NB4 (cell line): ENCODE results near the gene TINCR.

Experiments
- CTCF ChIP-seq: IDR thresholded peaks from one replicate; pipeline ENCODE4 v1.5.1; 2012; ENCODE audit warnings: low read depth, low read length
- POLR2A ChIP-seq: IDR thresholded peaks from 2 replicates; pipeline ENCODE4 v1.6.1; 2011; ENCODE audit warnings: mild to moderate bottlenecking; ENCODE audit not compliant: insufficient read length; ENCODE audit errors: extremely low read depth

DNA sequence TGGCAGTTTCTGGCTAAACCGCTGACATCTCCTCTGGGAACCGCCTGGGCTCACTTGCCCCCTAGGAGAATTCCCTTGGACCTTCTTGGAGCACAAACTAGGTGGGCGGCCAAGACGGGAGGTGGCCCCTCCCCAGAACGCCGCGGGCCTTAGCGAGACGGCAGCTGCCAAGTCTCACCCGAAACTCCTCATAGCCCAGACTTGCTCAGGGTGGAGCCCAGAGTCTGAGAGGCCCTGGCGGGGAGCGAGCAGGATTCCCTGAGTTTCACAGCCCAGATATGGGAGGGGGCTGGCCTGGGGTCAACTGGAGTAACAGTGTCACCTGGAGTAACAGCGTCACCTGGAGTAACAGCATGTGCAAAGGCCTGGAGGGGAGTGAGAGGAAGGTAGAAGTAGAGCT is 10.1 kb downstream of the TINCR start:
- TF ChIP-seq CTCF (no peak), POLR2A (no peak)
